Measurements from ENCODE around the gene SHPK. TPM values are rescaled to one million over a fixed set of nuclear protein-coding genes. Genes with fewer than 3 reads are reported as not detected.
A peak's percentile ranks its signal among the peaks of the same experiment; 100 is the strongest.

SHPK gene
- total and polyA plus RNA-seq, 2 of the 4 experiments (the other 2 are of a cell fraction), result 11.1 to 14.3 TPM

DNA sequence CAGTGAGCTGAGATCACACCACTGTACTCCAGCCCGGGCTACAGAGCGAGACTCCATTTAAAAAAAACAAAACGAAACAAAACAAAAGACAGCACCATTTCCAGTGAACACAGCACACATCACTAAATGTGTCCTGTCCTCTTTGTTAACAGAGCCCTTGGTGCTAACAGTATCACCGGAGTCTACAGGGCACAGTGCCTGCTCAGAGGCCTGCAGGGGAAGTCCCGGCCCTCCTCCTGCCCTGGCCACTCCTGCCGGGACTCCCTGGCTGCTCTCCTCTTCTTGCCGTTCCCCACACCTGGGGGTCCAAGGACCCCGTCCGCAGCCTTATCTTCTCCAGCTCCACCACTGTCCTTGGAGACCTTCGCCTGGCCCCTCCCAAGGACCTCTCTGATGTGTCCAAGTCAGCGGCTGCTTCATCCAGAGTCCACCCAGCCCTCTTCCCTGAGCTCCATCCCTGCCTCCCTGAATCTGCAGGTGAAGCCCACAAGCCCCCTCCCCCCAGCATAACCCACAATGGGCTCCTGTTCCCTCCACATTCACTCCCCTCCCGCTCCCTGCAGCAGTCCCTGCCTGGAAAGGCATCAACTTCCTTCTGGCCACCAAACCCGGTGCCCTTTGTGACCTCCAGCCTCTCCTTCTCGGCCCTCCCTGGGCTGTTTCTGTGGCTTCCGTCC lies 35.4 kb downstream of the SHPK start:
- Histone ChIP-seq H2BK20ac (ENCODE audit: low read depth, low read length) (no peak overlapping the region), H3K23ac (ENCODE audit: low read depth, low read length) (no peak overlapping the region), H3K4me1 (ENCODE audit: control insufficient read depth, insufficient read depth, low read length) (peaks cover 4% of the 10 kb centered on the region), H3K27ac (ENCODE audit: insufficient read depth, low read length) (no peak overlapping the region), H4K5ac (ENCODE audit: low read depth, low read length) (no peak overlapping the region), H3K4me3 (ENCODE audit: insufficient read depth, low read depth, low read length) (no peak overlapping the region), H3K14ac (replicated peaks; ENCODE audit: low read depth, low read length) (no peak overlapping the region), H2AK5ac (ENCODE audit: low read depth, low read length) (no peak overlapping the region), H2BK15ac (ENCODE audit: low read depth, low read length) (no peak overlapping the region), H3K18ac (ENCODE audit: low read depth, low read length) (no peak overlapping the region), H2AK9ac (replicated peaks; ENCODE audit: low read depth, low read length, poor library complexity) (no peak overlapping the region), H4K8ac (ENCODE audit: low read depth in 2 of 2, low read length in 2 of 2) (no peak overlapping the region), H3K36me3 (ENCODE audit: control insufficient read depth, insufficient read depth, low read length) (no peaks in the 10 kb centered on the region), H2AFZ (replicated peaks; ENCODE audit: low read length, poor library complexity) (peak overlapping the region; percentile 11), H3K4me2 (ENCODE audit: low read depth, low read length) (no peak overlapping the region), H4K91ac (ENCODE audit: insufficient read depth, low read depth, low read length) (no peak overlapping the region), H3K9ac (ENCODE audit: low read depth, low read length) (no peak overlapping the region), H3K9me1 (ENCODE audit: insufficient read depth, low read length) (peaks cover 5% of the 10 kb centered on the region; the same call in 1 of the 2 replicates), H4K20me1 (ENCODE audit: insufficient read depth, low read length) (peaks cover 3% of the 10 kb centered on the region; the same call in 1 of the 2 replicates), H3K79me1 (ENCODE audit: low read depth in 1 of 2, low read length in 2 of 2) (no peaks in the 10 kb centered on the region), H2BK5ac (ENCODE audit: low read depth, low read length, poor library complexity, severe bottlenecking) (no peak overlapping the region), H3K27me3 (ENCODE audit: control insufficient read depth, insufficient read depth, low read length) (no peaks in the 10 kb centered on the region), H3K56ac (ENCODE audit: extremely low read depth, insufficient read depth, low read length) (no peak overlapping the region), H3K4ac (ENCODE audit: low read depth, low read length) (no peak overlapping the region), H2BK120ac (ENCODE audit: low read depth, low read length) (no peak overlapping the region), H3K9me3 (ENCODE audit: control insufficient read depth, insufficient read depth, low read length) (no peaks in the 10 kb centered on the region)
- WGBS, 2 experiments (ENCODE audit: extremely low coverage in 2 of 2, insufficient read length in 1 of 2), result 97% methylated on average over 13 of the region's 15 CpGs; no CpG with 5 or more reads in 1 of the 2 experiments
- ATAC-seq (ENCODE audit: low read depth) (no peak), DNase-seq (no peak)
- in situ Hi-C loops (cut with MboI; ENCODE audit: low sequenced_read_pairs), result no loop called here
- no TSS peak for BruUV-seq (replicated peaks)
- intact Hi-C loops (cut with micrococcal nuclease), result no loop called here
- POLR2A ChIA-PET (ENCODE audit: unreplicated experiment), result interaction anchor here (0.6 kb wide), 2 partner anchors 10 to 67 kb away, joined by 3 read pairs; no protein-coding TSS in a partner anchor
- CTCF ChIA-PET, result interaction anchor here (0.6 kb wide), 2 partner anchors 129 to 228 kb away, joined by 3 read pairs; no protein-coding TSS in a partner anchor
- dilution Hi-C loops (cut with HindIII; ENCODE audit: low sequenced_read_pairs, unreplicated experiment), result no loop called here
- no peak for TF ChIP-seq POLR2A (IDR thresholded peaks at IDR 0.05; ENCODE audit: low read depth, low read length)
- no peak for TF ChIP-seq SMC3 (IDR thresholded peaks at IDR 0.05; ENCODE audit: low read depth, low read length)
- TF ChIP-seq MXI1 (IDR thresholded peaks at IDR 0.05; ENCODE audit: borderline replicate concordance, low read depth, low read length), result no peak
- TF ChIP-seq CEBPB (IDR thresholded peaks at IDR 0.05; ENCODE audit: low read depth, low read length), result no peak
- TF ChIP-seq, protein P1, sequence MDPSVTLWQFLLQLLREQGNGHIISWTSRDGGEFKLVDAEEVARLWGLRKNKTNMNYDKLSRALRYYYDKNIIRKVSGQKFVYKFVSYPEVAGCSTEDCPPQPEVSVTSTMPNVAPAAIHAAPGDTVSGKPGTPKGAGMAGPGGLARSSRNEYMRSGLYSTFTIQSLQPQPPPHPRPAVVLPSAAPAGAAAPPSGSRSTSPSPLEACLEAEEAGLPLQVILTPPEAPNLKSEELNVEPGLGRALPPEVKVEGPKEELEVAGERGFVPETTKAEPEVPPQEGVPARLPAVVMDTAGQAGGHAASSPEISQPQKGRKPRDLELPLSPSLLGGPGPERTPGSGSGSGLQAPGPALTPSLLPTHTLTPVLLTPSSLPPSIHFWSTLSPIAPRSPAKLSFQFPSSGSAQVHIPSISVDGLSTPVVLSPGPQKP (IDR thresholded peaks at IDR 0.05; ENCODE audit: borderline replicate concordance, low read depth, low read length), result no peak
- TF ChIP-seq RAD21 (IDR thresholded peaks at IDR 0.05; ENCODE audit: low read length), result no peak
- TF ChIP-seq RCOR1 (IDR thresholded peaks at IDR 0.05; ENCODE audit: insufficient replicate concordance, low read length), result no peak
- TF ChIP-seq RFX5 (IDR thresholded peaks at IDR 0.05; ENCODE audit: low read depth, low read length), result no peak
- no peak for TF ChIP-seq NFE2L2 (IDR thresholded peaks at IDR 0.05; ENCODE audit: low read depth, low read length)
